ENCODE measurements around the gene RSAD2.

- TF ChIP-seq CTCF (conservative IDR thresholded peaks at IDR 0.05 in 1 of 2, IDR thresholded peaks at IDR 0.05 in 1 of 2; ENCODE audit: low read depth in 1 of 2, low read length in 2 of 2) (no peak), EZH2 (IDR thresholded peaks at IDR 0.05; ENCODE audit: low read length, missing control alignments) (no peak)
These were observed 49.6 kb downstream of the RSAD2 start for GRCh38 chr2:6927186-6927585.
